HFF-Myc (cell line): ENCODE data around the gene MFNG.

ENCODE experiments used
- DNase-seq: peaks from one replicate; pipeline ENCODE4 v3.0.0-alpha.2; 2011; ENCODE audit warnings: low read depth; ENCODE audit errors: extremely low read depth
- H3K4me3 ChIP-seq: replicated peaks from 2 replicates; pipeline ENCODE4 v1.5.1; 2011; ENCODE audit warnings: low read depth, mild to moderate bottlenecking, control low read depth, low read length
- TF ChIP-seq, protein P1 (sequence below): IDR thresholded peaks from 2 replicates; pipeline ENCODE4 v1.5.1; 2012; ENCODE audit warnings: mild to moderate bottlenecking, low read depth, low read length, control low read depth; ENCODE audit errors: missing control alignments

The MFNG gene

GRCh38 chr22:37511395-37512104, 25.4 kb upstream of the MFNG start:
- no peak for DNase-seq
- TF ChIP-seq, protein P1, sequence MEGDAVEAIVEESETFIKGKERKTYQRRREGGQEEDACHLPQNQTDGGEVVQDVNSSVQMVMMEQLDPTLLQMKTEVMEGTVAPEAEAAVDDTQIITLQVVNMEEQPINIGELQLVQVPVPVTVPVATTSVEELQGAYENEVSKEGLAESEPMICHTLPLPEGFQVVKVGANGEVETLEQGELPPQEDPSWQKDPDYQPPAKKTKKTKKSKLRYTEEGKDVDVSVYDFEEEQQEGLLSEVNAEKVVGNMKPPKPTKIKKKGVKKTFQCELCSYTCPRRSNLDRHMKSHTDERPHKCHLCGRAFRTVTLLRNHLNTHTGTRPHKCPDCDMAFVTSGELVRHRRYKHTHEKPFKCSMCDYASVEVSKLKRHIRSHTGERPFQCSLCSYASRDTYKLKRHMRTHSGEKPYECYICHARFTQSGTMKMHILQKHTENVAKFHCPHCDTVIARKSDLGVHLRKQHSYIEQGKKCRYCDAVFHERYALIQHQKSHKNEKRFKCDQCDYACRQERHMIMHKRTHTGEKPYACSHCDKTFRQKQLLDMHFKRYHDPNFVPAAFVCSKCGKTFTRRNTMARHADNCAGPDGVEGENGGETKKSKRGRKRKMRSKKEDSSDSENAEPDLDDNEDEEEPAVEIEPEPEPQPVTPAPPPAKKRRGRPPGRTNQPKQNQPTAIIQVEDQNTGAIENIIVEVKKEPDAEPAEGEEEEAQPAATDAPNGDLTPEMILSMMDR, result no peak
- no peak overlapping the region for H3K4me3 ChIP-seq

DNA sequence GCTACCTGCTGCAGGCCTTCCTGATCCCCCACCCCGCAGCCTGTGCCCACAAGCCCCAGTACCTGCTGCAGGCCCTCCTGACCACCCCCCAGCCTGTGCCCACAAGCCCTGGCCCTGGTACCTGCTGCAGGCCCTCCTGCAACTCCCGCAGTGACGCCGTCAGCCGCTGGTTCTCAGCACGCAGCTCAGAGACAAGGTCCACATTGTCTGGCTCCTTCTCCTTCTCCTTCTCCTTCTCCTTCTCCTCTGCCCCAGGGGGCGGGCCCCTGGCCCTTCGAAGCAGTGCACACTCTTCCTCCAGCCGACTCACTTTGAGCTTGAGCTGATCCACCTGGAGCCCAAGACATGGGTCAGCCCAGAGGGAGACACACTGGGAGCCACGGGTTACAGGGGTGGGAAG, 23.9 kb upstream of the MFNG start:
- TF ChIP-seq, protein P1, result no peak
- DNase-seq, result no peak
- no peak overlapping the region for H3K4me3 ChIP-seq

- TF ChIP-seq, protein P1, result no peak
- no peak for DNase-seq
- H3K4me3 ChIP-seq, result no peak overlapping the region
Measured at GRCh38 chr22:37509059-37509860, 23.1 kb upstream of the MFNG start.

GRCh38 chr22:37508431-37508992, 22.3 kb upstream of the MFNG start:
- no peak overlapping the region for H3K4me3 ChIP-seq
- no peak for DNase-seq
- TF ChIP-seq, protein P1, result no peak

GRCh38 chr22:37507731-37508130, 21.5 kb upstream of the MFNG start:
- H3K4me3 ChIP-seq, result no peak overlapping the region
- TF ChIP-seq, protein P1, result no peak
- no peak for DNase-seq

GRCh38 chr22:37505989-37506388, 19.8 kb upstream of the MFNG start:
- TF ChIP-seq, protein P1, result no peak
- H3K4me3 ChIP-seq, result no peak overlapping the region
- no peak for DNase-seq
